Myocyte (in vitro differentiated cells): ENCODE measurements around the gene RSF1. TPM values are rescaled to one million over a fixed set of nuclear protein-coding genes. Genes with fewer than 3 reads are reported as not detected.

Source experiments
- DNase-seq: peaks from one replicate; pipeline ENCODE4 v3.0.0-alpha.2; 2012; ENCODE audit warnings: low read depth
- total RNA-seq: library from RNA; depleted of rRNA; stranded (reverse); fragments of >200 nt; gene quantifications from 2 replicates; pipeline ENCODE4 v1.2.3, GENCODE V29; 2014

The RSF1 gene
- total RNA-seq, 1 donor from 2014 or later, result 23.8 TPM

- no peak for DNase-seq
Observed at GRCh38 chr11:77749232-77749631, 71.3 kb downstream of the RSF1 start.

- DNase-seq, result no peak
Observed at GRCh38 chr11:77748266-77748665, 72.3 kb downstream of the RSF1 start.

GRCh38 chr11:77747381-77747969 is 73.0 kb downstream of the RSF1 start:
- peak; percentile 4 for DNase-seq

DNA sequence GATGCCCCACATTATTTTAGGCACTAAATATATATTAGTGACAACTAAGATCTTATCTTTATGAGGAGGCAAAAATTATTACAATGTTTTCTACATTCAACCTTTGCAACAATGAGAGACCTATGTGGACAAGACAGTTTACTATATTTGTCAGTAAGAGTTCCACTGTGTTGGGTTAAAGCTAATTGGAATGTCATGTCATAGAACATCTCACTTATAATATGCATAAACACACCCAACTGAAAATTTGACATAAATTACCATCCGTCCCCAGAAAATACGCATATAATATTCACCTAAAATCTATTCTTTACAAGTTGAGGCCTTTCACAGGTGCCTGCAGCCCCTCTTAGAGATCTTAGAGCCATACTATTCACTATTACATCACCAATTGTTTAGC is 84.0 kb downstream of the RSF1 start:
- DNase-seq, result no peak

DNA sequence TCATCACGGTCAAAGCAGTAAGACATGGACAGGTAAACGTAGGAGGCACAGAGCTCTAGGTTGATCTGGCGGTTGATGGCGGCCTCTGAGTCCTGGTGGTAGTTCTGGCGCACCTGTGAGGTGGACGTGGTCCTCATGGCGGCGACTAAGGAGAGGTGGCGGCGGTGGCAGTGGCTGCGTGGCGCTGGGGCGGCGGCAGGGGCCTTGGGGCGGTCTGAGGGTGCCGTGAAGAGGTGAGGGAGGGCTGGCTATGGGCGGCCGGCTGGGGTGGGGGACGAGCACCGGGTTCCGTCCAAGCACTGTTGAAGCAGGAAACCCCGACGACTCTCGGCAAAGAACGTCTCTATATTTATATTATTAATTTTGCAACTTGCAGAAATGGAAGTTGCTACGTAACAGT is 85.6 kb downstream of the RSF1 start:
- no peak for DNase-seq

DNA sequence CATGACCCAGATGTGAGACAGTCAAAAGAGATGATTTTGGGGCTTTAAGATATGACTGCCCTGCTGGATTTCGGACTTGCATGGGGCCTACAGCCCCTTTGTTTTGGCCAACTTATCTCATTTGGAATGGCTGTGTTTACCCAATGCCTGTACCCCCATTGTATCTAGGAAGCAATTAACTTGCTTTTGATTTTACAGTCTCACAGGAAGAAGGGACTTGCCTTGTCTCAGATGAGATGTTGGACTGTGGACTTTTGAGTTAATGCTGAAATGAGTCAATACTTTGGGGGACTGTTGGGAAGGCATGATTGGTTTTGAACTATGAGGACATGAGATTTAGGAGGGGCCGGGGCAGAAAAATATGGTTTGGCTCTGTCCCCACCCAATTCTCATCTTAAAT is 88.4 kb downstream of the RSF1 start:
- DNase-seq, result no peak

- DNase-seq, result no peak
Observed at GRCh38 chr11:77730789-77731188, 89.7 kb downstream of the RSF1 start.

DNA sequence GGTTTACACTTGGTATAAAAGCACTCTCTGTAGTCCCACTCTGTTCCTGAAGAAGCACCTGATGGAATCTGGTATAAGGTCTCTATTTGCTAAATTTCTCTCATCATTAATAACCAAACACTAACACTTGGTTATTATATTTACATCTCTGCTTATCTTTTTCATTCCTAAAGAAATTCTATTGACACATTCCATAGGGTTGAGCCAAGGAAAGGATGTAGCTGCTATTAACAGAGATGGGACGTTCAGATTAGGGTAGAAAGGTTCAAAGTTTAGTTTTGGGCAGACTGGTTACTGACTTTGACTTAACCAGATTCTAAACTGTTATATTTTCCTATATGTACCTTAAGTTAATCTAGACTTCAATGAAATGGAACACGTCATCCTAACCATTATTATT is 91.5 kb downstream of the RSF1 start:
- DNase-seq, result no peak

DNA sequence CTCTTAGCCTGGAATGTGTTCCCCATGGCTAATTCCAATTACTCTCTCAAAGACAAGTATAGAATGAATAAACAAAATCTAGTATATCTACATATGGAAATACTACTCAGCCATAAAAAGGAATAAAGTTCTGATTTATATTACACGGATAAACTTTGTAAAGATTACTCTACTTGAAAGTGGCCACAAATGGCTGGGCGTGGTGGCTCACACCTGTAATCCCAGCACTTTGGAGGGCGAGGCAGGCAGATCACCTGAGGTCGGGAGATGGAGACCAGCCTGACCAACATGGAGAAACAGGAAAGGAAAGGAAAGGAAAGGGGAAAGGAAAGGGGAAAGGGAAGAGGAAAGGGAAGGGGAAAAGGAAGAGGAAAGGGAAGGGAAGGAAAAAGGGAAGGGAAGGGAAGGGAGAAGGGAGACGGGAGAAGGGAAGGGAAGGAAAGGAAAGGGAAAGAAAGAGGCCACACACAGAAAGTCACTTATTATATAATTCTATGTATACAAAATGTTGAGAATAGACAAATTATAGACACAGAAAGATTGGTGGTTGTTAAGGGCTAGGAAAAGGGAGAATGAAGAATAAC is 92.2 kb downstream of the RSF1 start:
- no peak for DNase-seq

DNA sequence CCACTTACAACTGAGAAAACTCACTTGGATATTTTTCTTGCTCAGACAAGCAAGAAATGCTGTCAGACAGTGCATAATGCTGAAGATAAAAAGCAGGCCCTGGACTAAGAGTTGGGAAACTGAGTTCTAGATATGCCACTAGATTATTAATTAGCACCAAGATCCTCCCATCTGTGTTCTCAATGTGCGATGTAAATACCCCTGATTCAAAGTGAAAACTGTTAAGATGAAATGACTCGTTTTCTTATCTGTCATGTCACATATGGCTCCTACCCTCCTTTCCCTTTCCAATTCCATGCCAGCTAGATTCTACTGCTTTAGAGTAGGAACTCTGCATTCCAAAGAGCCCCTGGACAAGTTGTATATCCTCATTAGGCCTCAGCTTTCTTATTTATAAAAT is 94.0 kb downstream of the RSF1 start:
- DNase-seq, result no peak

- DNase-seq, result no peak
Observed at GRCh38 chr11:77725433-77725832, 95.1 kb downstream of the RSF1 start.

- DNase-seq, result no peak
Observed at GRCh38 chr11:77724636-77725035, 95.9 kb downstream of the RSF1 start.

GRCh38 chr11:77723024-77723423 is 97.5 kb downstream of the RSF1 start:
- DNase-seq, result no peak

- no peak for DNase-seq
Observed at GRCh38 chr11:77710358-77710757, 110.2 kb downstream of the RSF1 start.

- DNase-seq, result no peak
Observed at GRCh38 chr11:77705876-77706579, 114.5 kb downstream of the RSF1 start.

- DNase-seq, result no peak
Observed at GRCh38 chr11:77705195-77705875, 115.2 kb downstream of the RSF1 start.

DNA sequence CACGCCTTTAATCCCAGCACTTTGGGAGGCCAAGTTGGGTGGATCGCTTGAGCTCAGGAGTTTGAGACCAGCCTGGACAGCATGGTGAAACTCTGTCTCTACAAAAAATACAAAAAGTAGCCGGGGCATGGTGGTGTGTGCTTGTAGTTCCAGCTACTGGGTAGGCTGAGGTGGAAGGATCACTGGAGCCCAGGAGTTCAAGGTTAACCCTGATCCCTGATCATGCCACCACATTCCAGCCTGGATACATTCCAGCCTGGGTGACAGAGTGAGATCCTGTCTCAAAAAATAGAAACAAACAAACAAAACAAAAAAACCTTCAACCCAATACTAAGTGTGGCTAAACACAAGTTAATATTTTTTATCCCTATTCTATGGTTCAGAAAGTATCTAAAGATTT is 116.5 kb downstream of the RSF1 start:
- peak; percentile 21 for DNase-seq

DNA sequence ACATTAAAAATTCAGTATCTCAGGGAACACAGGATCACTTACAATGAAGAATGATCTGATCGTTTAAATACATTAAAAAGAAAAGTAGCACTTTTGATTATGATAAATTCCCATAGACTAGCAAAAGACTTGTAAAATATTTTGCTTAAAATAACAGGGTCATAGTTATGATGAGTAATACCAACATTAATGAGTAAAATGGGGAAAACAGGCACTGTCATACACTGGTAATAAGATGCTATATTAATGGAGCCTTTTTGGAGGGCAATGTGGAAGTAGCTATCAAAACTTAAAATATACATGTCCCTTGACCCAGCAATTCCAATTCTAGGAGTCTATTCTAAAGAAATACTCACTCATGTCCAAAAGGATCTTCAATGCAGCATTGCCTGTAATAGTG is 121.1 kb downstream of the RSF1 start:
- no peak for DNase-seq

DNA sequence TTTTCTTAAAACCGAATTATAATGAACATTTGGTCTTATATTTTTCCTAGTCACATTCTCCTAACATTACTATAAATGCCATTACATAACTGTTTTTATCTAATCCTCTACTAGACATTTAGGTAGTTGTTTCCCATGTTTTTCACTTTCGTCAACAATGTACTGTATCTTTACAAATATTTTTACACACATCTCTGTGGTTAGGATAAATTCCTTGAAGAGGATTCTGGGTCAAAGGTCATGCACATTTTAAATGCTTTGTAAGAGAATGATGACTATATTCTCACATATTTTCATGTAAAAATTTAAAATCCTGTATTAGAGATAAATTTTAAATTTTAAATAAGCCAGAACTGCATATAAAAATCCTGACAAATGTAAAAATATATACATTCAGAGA is 121.6 kb downstream of the RSF1 start:
- no peak for DNase-seq

DNA sequence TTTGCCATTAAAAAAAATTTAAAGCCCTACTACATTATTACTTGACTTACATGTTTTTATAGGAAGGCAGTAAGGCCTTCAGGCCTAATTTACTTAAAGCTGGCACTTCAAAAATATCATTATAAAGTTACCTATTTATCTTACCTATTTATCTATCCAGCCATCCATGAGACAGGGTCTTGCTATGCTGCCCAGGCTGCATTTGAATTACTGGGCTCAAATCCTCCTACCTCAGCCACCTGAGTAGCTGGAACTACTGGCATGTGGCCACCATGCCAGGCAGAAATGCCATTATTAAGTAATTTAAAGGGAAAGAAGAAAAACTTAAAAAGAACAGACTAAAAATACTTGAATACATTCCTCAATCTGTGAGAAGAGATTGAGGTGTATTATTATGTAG is 122.7 kb downstream of the RSF1 start:
- no peak for DNase-seq

DNA sequence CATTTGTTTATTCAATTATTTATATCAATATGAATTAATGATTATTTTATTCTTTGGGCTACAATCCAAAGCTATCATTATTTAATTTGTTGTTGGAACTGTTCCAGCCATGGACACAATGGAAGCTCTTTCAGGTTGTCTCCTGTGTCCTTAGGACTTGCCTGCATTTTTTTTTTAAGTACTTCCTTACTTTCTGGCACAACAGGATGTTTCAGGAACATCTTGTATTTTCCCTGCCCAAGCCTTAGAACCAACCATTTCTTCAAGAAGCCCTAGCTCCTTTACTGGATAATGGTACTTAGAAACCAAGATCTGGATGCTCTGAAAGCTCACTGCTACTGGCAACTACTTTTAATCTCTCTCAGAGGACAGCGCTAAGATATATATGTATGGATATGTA is 125.1 kb downstream of the RSF1 start:
- DNase-seq, result no peak

GRCh38 chr11:77690649-77691048 is 129.9 kb downstream of the RSF1 start:
- no peak for DNase-seq
